ENCODE measurements around the gene PMAIP1. TPM values are rescaled to one million over a fixed set of nuclear protein-coding genes. Genes with fewer than 3 reads are reported as not detected.
"Not testable (repeated sequence)": the region's sequence is repeated elsewhere in the genome, so short reads cannot be mapped to it uniquely, and the experiment has no call there.

Gene PMAIP1
- total RNA-seq, 4 donors from 2014 or later = 1.1 to 2.3 (median 1.6) TPM

DNA sequence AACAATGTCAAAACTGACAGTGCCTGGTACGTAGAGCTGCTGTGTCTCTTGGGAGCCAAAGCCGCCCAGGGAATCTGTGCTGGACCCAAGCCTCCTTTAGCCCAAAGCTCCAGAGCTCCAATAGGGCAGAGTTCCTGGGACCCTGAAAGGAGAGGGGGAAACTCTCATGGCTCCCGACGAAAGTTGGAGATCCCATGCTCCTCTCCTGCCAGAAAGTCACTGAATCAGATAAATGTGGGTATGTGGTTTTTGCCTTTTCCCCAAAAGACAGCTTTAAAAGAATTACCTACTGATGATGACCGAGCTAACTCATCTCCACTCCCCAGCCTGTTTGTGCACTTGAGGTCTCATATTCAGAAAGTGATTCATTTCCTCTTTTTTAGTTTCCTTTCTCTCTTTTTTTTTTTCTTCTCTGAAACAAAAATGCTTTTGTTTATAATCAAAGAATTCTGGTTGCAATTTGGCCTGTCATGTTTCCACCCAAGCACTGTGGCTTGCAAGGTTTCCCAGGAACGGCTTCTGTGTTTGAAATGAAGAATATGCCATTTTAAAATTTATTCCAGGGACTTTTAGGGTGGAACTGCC is 14.1 kb upstream of the PMAIP1 start:
- peaks cover 0 to 5% of the 10 kb centered on the region in 2 donors for H3K4me1 ChIP-seq
- H3K4me3 ChIP-seq (replicated peaks in 1 of 3) = no peak overlapping the region
- intact Hi-C loops (cut with DNase I) = no loop called here
- WGBS, 2 donors = 67 to 75% methylated on average over 6 of the region's 6 CpGs
- no peaks in the 10 kb centered on the region for H3K9me3 ChIP-seq
- no peak overlapping the region for H3K27ac ChIP-seq
- TF ChIP-seq, protein P1, sequence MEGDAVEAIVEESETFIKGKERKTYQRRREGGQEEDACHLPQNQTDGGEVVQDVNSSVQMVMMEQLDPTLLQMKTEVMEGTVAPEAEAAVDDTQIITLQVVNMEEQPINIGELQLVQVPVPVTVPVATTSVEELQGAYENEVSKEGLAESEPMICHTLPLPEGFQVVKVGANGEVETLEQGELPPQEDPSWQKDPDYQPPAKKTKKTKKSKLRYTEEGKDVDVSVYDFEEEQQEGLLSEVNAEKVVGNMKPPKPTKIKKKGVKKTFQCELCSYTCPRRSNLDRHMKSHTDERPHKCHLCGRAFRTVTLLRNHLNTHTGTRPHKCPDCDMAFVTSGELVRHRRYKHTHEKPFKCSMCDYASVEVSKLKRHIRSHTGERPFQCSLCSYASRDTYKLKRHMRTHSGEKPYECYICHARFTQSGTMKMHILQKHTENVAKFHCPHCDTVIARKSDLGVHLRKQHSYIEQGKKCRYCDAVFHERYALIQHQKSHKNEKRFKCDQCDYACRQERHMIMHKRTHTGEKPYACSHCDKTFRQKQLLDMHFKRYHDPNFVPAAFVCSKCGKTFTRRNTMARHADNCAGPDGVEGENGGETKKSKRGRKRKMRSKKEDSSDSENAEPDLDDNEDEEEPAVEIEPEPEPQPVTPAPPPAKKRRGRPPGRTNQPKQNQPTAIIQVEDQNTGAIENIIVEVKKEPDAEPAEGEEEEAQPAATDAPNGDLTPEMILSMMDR (IDR thresholded peaks at IDR 0.05) = no peak
- no peak for TF ChIP-seq POLR2A (IDR thresholded peaks at IDR 0.05)
- H3K27me3 ChIP-seq = no peaks in the 10 kb centered on the region
- no peaks in the 10 kb centered on the region for H3K36me3 ChIP-seq
- no peak for DNase-seq

DNA sequence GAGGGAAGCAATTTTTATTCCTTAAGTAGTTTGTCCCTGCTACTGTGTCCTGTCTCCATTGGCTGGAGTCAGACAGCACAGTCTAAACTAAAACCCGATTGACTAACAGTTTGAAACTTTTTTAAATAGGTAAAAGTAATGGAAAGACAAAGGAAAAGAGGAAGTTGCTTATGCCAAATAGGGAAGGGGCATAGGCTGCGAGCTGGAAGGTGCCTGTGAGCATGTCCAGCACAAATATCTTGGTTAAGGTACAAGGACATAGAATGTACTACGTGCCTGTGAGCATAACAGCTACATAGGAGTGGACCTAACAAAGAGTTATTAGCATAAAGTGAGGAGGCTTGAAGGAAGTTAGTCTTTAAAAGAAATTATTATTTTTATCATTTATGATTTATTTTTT is 13.4 kb upstream of the PMAIP1 start:
- WGBS, 2 donors = 87 to 88% methylated on average over 3 of the region's 3 CpGs
- H3K27ac ChIP-seq; H3K27me3 ChIP-seq; H3K36me3 ChIP-seq; H3K4me1 ChIP-seq; intact Hi-C loops (cut with DNase I); H3K4me3 ChIP-seq (replicated peaks in 1 of 3); DNase-seq; H3K9me3 ChIP-seq: not testable (repeated sequence)

DNA sequence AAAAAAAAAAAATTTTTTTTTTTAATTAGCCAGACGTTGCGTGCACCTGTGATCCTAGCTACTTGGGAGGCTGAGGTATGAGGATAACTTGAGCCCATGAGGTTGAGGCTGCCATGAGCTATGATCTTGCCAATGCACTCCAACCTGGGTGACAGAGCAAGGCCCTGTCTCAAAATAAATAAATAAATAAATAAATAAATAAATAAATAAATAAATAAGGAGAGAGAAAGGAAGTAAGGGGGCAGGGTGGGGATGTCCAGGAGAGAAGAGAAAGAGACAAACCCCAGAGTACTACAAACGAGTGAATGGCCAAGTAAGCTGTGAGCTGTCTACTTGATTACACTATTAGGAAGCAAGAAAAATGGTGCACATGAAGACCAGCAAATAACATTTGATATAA is 7.7 kb upstream of the PMAIP1 start:
- H3K4me1 ChIP-seq = no peaks in the 10 kb centered on the region
- TF ChIP-seq POLR2A (IDR thresholded peaks at IDR 0.05) = no peak
- TF ChIP-seq, protein P1 (IDR thresholded peaks at IDR 0.05) = no peak
- no peak overlapping the region for H3K27ac ChIP-seq
- no peaks in the 10 kb centered on the region for H3K36me3 ChIP-seq
- H3K4me3 ChIP-seq (replicated peaks in 1 of 3) = no peak overlapping the region
- intact Hi-C loops (cut with DNase I) = no loop called here
- H3K9me3 ChIP-seq = no peaks in the 10 kb centered on the region
- DNase-seq = no peak
- WGBS, 2 donors = 88 to 89% methylated on average over 3 of the region's 3 CpGs
- H3K27me3 ChIP-seq = no peaks in the 10 kb centered on the region

DNA sequence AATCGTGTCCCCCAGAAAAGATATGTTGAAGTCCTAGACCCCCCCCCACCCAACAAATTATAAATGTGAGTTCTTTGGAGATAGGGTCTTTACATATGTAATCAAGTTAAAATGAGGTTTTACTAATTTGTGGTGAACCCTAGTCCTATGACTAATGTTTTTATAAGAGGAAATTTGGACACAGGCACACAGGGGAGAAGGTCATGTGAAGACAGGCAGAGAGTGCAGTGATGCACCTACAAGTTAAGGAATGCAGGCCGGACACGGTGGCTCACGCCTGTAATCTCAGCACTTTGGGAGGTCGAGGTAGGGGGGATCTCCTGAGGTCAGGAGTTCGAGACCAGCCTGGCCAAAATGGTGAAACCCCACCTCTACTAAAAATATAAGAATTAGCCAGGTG is 5.8 kb upstream of the PMAIP1 start:
- intact Hi-C loops (cut with DNase I) = no loop called here
- Histone ChIP-seq H3K36me3 (no peaks in the 10 kb centered on the region), H3K9me3 (no peaks in the 10 kb centered on the region), H3K27me3 (no peaks in the 10 kb centered on the region), H3K4me3 (replicated peaks in 1 of 3) (no peak overlapping the region), H3K4me1 (no peaks in the 10 kb centered on the region), H3K27ac (no peak overlapping the region)
- DNase-seq = no peak
- TF ChIP-seq, protein P1 (IDR thresholded peaks at IDR 0.05) = no peak
- TF ChIP-seq POLR2A (IDR thresholded peaks at IDR 0.05) = no peak
- WGBS, 2 donors = 91 to 92% methylated on average over 6 of the region's 6 CpGs

DNA sequence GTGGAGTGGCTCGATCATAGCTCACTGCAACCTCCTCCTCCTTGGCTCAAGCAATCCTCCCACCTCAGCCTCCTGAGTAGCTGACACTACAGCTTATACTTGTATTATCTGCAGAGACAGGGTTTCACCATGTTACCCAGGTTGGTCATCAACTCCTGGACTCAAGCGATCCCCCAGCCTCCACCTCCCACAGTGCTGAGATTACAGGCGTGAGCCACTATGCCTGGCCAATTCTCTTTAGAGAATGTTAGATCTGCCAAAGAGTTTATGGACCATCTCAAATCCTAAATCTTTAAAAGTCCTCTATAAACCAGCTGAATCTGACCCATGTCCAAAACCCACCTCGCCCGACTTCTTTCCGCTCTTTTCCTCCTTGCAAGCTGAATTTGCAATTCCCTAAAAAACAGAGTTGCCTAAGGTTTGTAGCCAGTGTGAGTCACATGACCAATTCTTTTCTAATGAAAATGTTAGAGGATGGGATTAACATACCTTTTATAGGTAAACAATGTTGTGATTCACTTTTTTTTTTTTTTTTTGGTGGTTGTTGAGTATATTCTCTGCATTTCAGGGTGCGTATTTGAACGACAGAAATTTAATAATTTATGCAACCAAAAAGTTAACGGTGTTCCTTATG is 2.4 kb upstream of the PMAIP1 start:
- Histone ChIP-seq H3K36me3 (no peaks in the 10 kb centered on the region), H3K27me3 (no peaks in the 10 kb centered on the region), H3K4me1 (peaks cover 0 to 10% of the 10 kb centered on the region in 2 donors), H3K27ac (no peak overlapping the region), H3K4me3 (replicated peaks in 1 of 3) (no peak overlapping the region), H3K9me3 (no peaks in the 10 kb centered on the region)
- no peak for DNase-seq
- intact Hi-C loops (cut with DNase I) = no loop called here
- TF ChIP-seq, protein P1 (IDR thresholded peaks at IDR 0.05) = no peak
- no peak for TF ChIP-seq POLR2A (IDR thresholded peaks at IDR 0.05)
- WGBS, 2 donors = 54 to 57% methylated on average over 9 of the region's 9 CpGs

All from thyroid gland (tissue), 4 donors.